Mucosa of stomach (tissue), 1 donor: ENCODE measurements around the gene IFITM10.

Source experiments
- H3K27me3 ChIP-seq: one replicate; pipeline ENCODE4 v1.7.0; 2013; ENCODE audit warnings: mild to moderate bottlenecking, low read length; ENCODE audit not compliant: control insufficient read depth, insufficient read depth
- H3K36me3 ChIP-seq: one replicate; pipeline ENCODE4 v1.7.0; 2013; ENCODE audit warnings: low read length; ENCODE audit not compliant: control insufficient read depth, insufficient read depth
- H3K4me1 ChIP-seq: one replicate; pipeline ENCODE4 v1.7.0; 2013; ENCODE audit warnings: mild to moderate bottlenecking, low read length; ENCODE audit not compliant: control insufficient read depth, insufficient read depth
- H3K4me3 ChIP-seq: one replicate; pipeline ENCODE4 v1.7.0; 2013; ENCODE audit warnings: low read length
- H3K9ac ChIP-seq: one replicate; pipeline ENCODE4 v1.7.0; 2013; ENCODE audit warnings: mild to moderate bottlenecking, low read length, moderate library complexity
- H3K9me3 ChIP-seq: one replicate; pipeline ENCODE4 v1.7.0; 2013; ENCODE audit warnings: mild to moderate bottlenecking, low read length, moderate library complexity; ENCODE audit not compliant: control insufficient read depth
- donor health status: Pancreatic carcinoma.

IFITM10 gene

GRCh38 chr11:1727096-1727690 is 23.2 kb downstream of the IFITM10 start:
- H3K27me3 ChIP-seq = peaks cover 19% of the 10 kb centered on the region

GRCh38 chr11:1719781-1720180 is 30.6 kb downstream of the IFITM10 start:
- no peaks in the 10 kb centered on the region for H3K4me1 ChIP-seq
- H3K9me3 ChIP-seq = no peaks in the 10 kb centered on the region
- H3K27me3 ChIP-seq = no peaks in the 10 kb centered on the region
- no peaks in the 10 kb centered on the region for H3K36me3 ChIP-seq
- no peak overlapping the region for H3K4me3 ChIP-seq
- H3K9ac ChIP-seq = no peak overlapping the region

More at GRCh38 chr11:1727096-1727690, 23.2 kb downstream of the IFITM10 start:
- H3K4me1 ChIP-seq = no peaks in the 10 kb centered on the region
- H3K9me3 ChIP-seq = no peaks in the 10 kb centered on the region
- no peaks in the 10 kb centered on the region for H3K36me3 ChIP-seq
- H3K4me3 ChIP-seq = no peak overlapping the region
- no peak overlapping the region for H3K9ac ChIP-seq

- Histone ChIP-seq H3K4me3 (no peak overlapping the region), H3K4me1 (no peaks in the 10 kb centered on the region), H3K36me3 (no peaks in the 10 kb centered on the region), H3K27me3 (no peaks in the 10 kb centered on the region), H3K9me3 (no peaks in the 10 kb centered on the region), H3K9ac (no peak overlapping the region)
Measured at GRCh38 chr11:1718326-1718725, 32.1 kb downstream of the IFITM10 start.

GRCh38 chr11:1717745-1718144 is 32.6 kb downstream of the IFITM10 start:
- no peak overlapping the region for H3K9ac ChIP-seq
- no peaks in the 10 kb centered on the region for H3K4me1 ChIP-seq
- no peaks in the 10 kb centered on the region for H3K36me3 ChIP-seq
- no peaks in the 10 kb centered on the region for H3K27me3 ChIP-seq
- H3K4me3 ChIP-seq = no peak overlapping the region
- H3K9me3 ChIP-seq = no peaks in the 10 kb centered on the region

- H3K36me3 ChIP-seq = no peaks in the 10 kb centered on the region
Measured at GRCh38 chr11:1714908-1715885, 35.2 kb downstream of the IFITM10 start.

GRCh38 chr11:1708716-1709115 is 41.7 kb downstream of the IFITM10 start:
- H3K36me3 ChIP-seq = no peaks in the 10 kb centered on the region
- H3K9ac ChIP-seq = no peak overlapping the region
- no peaks in the 10 kb centered on the region for H3K9me3 ChIP-seq
- H3K4me3 ChIP-seq = no peak overlapping the region
- no peaks in the 10 kb centered on the region for H3K4me1 ChIP-seq
- peaks cover 17% of the 10 kb centered on the region for H3K27me3 ChIP-seq

More at GRCh38 chr11:1714908-1715885, 35.2 kb downstream of the IFITM10 start:
- H3K27me3 ChIP-seq = peaks cover 4% of the 10 kb centered on the region
- no peak overlapping the region for H3K9ac ChIP-seq
- H3K4me3 ChIP-seq = no peak overlapping the region
- no peaks in the 10 kb centered on the region for H3K9me3 ChIP-seq
- no peaks in the 10 kb centered on the region for H3K4me1 ChIP-seq

- no peak overlapping the region for H3K4me3 ChIP-seq
- H3K27me3 ChIP-seq = peaks cover 17% of the 10 kb centered on the region
- H3K36me3 ChIP-seq = no peaks in the 10 kb centered on the region
- no peaks in the 10 kb centered on the region for H3K4me1 ChIP-seq
- H3K9me3 ChIP-seq = no peaks in the 10 kb centered on the region
- no peak overlapping the region for H3K9ac ChIP-seq
Measured at GRCh38 chr11:1707751-1708150, 42.6 kb downstream of the IFITM10 start.

GRCh38 chr11:1706634-1707400 is 43.6 kb downstream of the IFITM10 start:
- Histone ChIP-seq H3K36me3 (no peaks in the 10 kb centered on the region), H3K4me3 (no peak overlapping the region), H3K4me1 (no peaks in the 10 kb centered on the region)

GRCh38 chr11:1705126-1706052 is 45.0 kb downstream of the IFITM10 start:
- no peaks in the 10 kb centered on the region for H3K36me3 ChIP-seq
- H3K27me3 ChIP-seq = peaks cover 13% of the 10 kb centered on the region
- H3K4me3 ChIP-seq = no peak overlapping the region
- H3K9ac ChIP-seq = no peak overlapping the region
- H3K4me1 ChIP-seq = no peaks in the 10 kb centered on the region
- no peaks in the 10 kb centered on the region for H3K9me3 ChIP-seq

More at GRCh38 chr11:1706634-1707400, 43.6 kb downstream of the IFITM10 start:
- Histone ChIP-seq H3K27me3 (peaks cover 17% of the 10 kb centered on the region), H3K9ac (no peak overlapping the region), H3K9me3 (no peaks in the 10 kb centered on the region)

- no peak overlapping the region for H3K9ac ChIP-seq
- no peak overlapping the region for H3K4me3 ChIP-seq
- peaks cover 13% of the 10 kb centered on the region for H3K27me3 ChIP-seq
- no peaks in the 10 kb centered on the region for H3K36me3 ChIP-seq
- no peaks in the 10 kb centered on the region for H3K9me3 ChIP-seq
- no peaks in the 10 kb centered on the region for H3K4me1 ChIP-seq
Measured at GRCh38 chr11:1703146-1703545, 47.2 kb downstream of the IFITM10 start.

- Histone ChIP-seq H3K9me3 (no peaks in the 10 kb centered on the region), H3K4me3 (no peak overlapping the region), H3K9ac (no peak overlapping the region), H3K27me3 (peaks cover 12% of the 10 kb centered on the region), H3K4me1 (no peaks in the 10 kb centered on the region), H3K36me3 (no peaks in the 10 kb centered on the region)
Measured at GRCh38 chr11:1702506-1702905, 47.9 kb downstream of the IFITM10 start.
